ENCODE measurements around the gene LSR. TPM values are rescaled to one million over a fixed set of nuclear protein-coding genes. Genes with fewer than 3 reads are reported as not detected.

The LSR gene
- total RNA-seq, 1 experiment from 2014 or later = 64.7 TPM

DNA sequence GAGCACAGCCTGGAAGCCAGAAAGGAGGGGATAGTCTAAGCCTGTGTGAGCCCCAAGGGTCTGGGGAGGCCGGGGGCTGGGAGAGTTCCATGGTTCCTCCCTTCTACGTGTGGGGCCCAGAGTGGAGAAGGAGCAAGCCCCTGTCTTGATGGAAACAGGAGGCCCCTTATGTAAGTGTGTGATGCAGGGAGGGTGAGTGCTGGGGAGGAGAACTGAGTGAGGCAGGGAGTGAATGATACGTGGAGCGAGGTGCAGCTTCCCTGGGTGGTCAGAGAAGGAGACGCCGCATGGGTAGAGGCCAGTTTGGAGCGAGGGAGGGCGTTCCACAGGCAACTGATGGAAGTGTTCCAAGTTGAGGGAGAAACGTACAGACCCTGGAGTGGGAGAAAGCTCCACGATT is 59.1 kb downstream of the LSR start:
- Histone ChIP-seq H3K4me1 (ENCODE audit: control insufficient read depth, insufficient read depth, low read length) (0 out of 2 replicates have a peak, but pooled peaks cover 5% of the 10 kb centered on the region), H3K27me3 (ENCODE audit: control insufficient read depth, insufficient read depth, low read length) (no peaks in the 10 kb centered on the region; the same call in 1 of the 2 replicates), H3K36me3 (ENCODE audit: control insufficient read depth, insufficient read depth, low read length) (no peaks in the 10 kb centered on the region), H3K27ac (ENCODE audit: low read length) (no peak overlapping the region), H3K4me3 (ENCODE audit: low read depth in 2 of 2, low read length in 2 of 2) (no peak overlapping the region), H3K9me3 (ENCODE audit: control insufficient read depth, insufficient read depth, low read depth, low read length) (no peaks in the 10 kb centered on the region)
- ChIA-PET POLR2A (no interaction called here), CTCF (no interaction called here)
- DNase-seq (ENCODE audit: low read depth, low spot score) (no peak), ATAC-seq (no peak)
- intact Hi-C loops (cut with micrococcal nuclease; ENCODE audit: unreplicated experiment) (no loop called here), in situ Hi-C loops (cut with HindIII; ENCODE audit: low pct_unique_long_range_greater_than_20kb, low sequenced_read_pairs) (no loop called here)
- TF ChIP-seq TCF7L2 (IDR thresholded peaks at IDR 0.05; ENCODE audit: low read depth, low read length) (no peak), SIN3A (IDR thresholded peaks at IDR 0.05; ENCODE audit: borderline replicate concordance, insufficient read depth, low read depth, low read length) (no peak), POLR2AphosphoS5 (IDR thresholded peaks at IDR 0.05; ENCODE audit: low read depth, low read length) (no peak)
- TF ChIP-seq, protein P1, sequence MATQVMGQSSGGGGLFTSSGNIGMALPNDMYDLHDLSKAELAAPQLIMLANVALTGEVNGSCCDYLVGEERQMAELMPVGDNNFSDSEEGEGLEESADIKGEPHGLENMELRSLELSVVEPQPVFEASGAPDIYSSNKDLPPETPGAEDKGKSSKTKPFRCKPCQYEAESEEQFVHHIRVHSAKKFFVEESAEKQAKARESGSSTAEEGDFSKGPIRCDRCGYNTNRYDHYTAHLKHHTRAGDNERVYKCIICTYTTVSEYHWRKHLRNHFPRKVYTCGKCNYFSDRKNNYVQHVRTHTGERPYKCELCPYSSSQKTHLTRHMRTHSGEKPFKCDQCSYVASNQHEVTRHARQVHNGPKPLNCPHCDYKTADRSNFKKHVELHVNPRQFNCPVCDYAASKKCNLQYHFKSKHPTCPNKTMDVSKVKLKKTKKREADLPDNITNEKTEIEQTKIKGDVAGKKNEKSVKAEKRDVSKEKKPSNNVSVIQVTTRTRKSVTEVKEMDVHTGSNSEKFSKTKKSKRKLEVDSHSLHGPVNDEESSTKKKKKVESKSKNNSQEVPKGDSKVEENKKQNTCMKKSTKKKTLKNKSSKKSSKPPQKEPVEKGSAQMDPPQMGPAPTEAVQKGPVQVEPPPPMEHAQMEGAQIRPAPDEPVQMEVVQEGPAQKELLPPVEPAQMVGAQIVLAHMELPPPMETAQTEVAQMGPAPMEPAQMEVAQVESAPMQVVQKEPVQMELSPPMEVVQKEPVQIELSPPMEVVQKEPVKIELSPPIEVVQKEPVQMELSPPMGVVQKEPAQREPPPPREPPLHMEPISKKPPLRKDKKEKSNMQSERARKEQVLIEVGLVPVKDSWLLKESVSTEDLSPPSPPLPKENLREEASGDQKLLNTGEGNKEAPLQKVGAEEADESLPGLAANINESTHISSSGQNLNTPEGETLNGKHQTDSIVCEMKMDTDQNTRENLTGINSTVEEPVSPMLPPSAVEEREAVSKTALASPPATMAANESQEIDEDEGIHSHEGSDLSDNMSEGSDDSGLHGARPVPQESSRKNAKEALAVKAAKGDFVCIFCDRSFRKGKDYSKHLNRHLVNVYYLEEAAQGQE (IDR thresholded peaks at IDR 0.05; ENCODE audit: insufficient read depth in 1 of 2, low read depth in 2 of 2, low read length in 1 of 2) = no peak
- TF ChIP-seq, protein P2, sequence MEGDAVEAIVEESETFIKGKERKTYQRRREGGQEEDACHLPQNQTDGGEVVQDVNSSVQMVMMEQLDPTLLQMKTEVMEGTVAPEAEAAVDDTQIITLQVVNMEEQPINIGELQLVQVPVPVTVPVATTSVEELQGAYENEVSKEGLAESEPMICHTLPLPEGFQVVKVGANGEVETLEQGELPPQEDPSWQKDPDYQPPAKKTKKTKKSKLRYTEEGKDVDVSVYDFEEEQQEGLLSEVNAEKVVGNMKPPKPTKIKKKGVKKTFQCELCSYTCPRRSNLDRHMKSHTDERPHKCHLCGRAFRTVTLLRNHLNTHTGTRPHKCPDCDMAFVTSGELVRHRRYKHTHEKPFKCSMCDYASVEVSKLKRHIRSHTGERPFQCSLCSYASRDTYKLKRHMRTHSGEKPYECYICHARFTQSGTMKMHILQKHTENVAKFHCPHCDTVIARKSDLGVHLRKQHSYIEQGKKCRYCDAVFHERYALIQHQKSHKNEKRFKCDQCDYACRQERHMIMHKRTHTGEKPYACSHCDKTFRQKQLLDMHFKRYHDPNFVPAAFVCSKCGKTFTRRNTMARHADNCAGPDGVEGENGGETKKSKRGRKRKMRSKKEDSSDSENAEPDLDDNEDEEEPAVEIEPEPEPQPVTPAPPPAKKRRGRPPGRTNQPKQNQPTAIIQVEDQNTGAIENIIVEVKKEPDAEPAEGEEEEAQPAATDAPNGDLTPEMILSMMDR (IDR thresholded peaks at IDR 0.05) = no peak
- no TSS peak for BruUV-seq (replicated peaks)

DNA sequence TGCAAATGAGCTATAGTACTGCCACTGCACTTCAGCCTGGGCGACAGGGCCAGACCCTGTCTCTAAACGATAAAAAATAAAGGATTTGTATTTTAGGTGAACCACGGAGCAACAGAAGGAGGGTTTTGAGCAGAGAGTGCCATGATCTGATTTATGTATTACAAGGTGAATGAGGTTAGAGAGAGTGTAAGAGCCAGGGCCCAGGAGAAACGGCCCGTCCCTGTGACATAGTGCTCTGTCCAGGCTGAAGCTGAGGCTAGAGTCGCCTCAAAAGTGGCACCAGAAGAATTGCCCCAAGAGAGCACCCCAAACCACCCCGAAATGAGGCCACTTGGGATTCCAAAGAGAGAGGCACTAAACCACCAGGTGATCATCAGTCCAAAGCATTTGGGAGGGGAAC is 60.1 kb downstream of the LSR start:
- TF ChIP-seq POLR2AphosphoS5 (IDR thresholded peaks at IDR 0.05; ENCODE audit: low read depth, low read length) = no peak
- TF ChIP-seq, protein P1 (IDR thresholded peaks at IDR 0.05; ENCODE audit: insufficient read depth in 1 of 2, low read depth in 2 of 2, low read length in 1 of 2) = no peak
- TF ChIP-seq, protein P2 (IDR thresholded peaks at IDR 0.05) = no peak
- no peak for TF ChIP-seq TCF7L2 (IDR thresholded peaks at IDR 0.05; ENCODE audit: low read depth, low read length)
- no peak for TF ChIP-seq SIN3A (IDR thresholded peaks at IDR 0.05; ENCODE audit: borderline replicate concordance, insufficient read depth, low read depth, low read length)
- ChIA-PET CTCF (no interaction called here), POLR2A (no interaction called here)
- ATAC-seq (no peak), DNase-seq (ENCODE audit: low read depth, low spot score) (no peak)
- no peak overlapping the region for H3K27ac ChIP-seq (ENCODE audit: low read length)
- H3K36me3 ChIP-seq (ENCODE audit: control insufficient read depth, insufficient read depth, low read length) = no peaks in the 10 kb centered on the region
- 0 out of 2 replicates have a peak, but pooled peaks cover 5% of the 10 kb centered on the region for H3K4me1 ChIP-seq (ENCODE audit: control insufficient read depth, insufficient read depth, low read length)
- in situ Hi-C loops (cut with HindIII; ENCODE audit: low pct_unique_long_range_greater_than_20kb, low sequenced_read_pairs) = no loop called here
- BruUV-seq (replicated peaks) = no TSS peak
- H3K4me3 ChIP-seq (ENCODE audit: low read depth in 2 of 2, low read length in 2 of 2) = no peak overlapping the region
- H3K9me3 ChIP-seq (ENCODE audit: control insufficient read depth, insufficient read depth, low read depth, low read length) = no peaks in the 10 kb centered on the region
- intact Hi-C loops (cut with micrococcal nuclease; ENCODE audit: unreplicated experiment) = no loop called here
- no peaks in the 10 kb centered on the region for H3K27me3 ChIP-seq (ENCODE audit: control insufficient read depth, insufficient read depth, low read length)

Measured in Panc1 (cell line).